Measurements from ENCODE around the gene GOLPH3. TPM values are rescaled to one million over a fixed set of nuclear protein-coding genes. Genes with fewer than 3 reads are reported as not detected.

Gene GOLPH3
- total RNA-seq, 1 donor from 2014 or later, result 68.5 TPM

- no peak overlapping the region for H3K27ac Mint-ChIP-seq (ENCODE audit: unreplicated experiment)
- no peak for DNase-seq
- H3K9me3 Mint-ChIP-seq (ENCODE audit: unreplicated experiment), result peaks cover 13% of the 10 kb centered on the region
- H3K4me1 Mint-ChIP-seq (ENCODE audit: low read depth, unreplicated experiment), result peaks cover 21% of the 10 kb centered on the region
- peaks cover 5% of the 10 kb centered on the region for H3K27me3 Mint-ChIP-seq (ENCODE audit: unreplicated experiment)
- TF ChIP-seq CTCF (IDR thresholded peaks at IDR 0.05; ENCODE audit: partially characterized antibody, unreplicated experiment), result no peak
- no peak overlapping the region for H3K4me3 Mint-ChIP-seq (ENCODE audit: unreplicated experiment)
- H3K36me3 Mint-ChIP-seq (ENCODE audit: unreplicated experiment), result no peaks in the 10 kb centered on the region
Measured at GRCh38 chr5:32098291-32098690, 75.8 kb downstream of the GOLPH3 start.

GRCh38 chr5:32096891-32097595 is 77.1 kb downstream of the GOLPH3 start:
- peak overlapping the region; percentile 24 for H3K27ac Mint-ChIP-seq (ENCODE audit: unreplicated experiment)

GRCh38 chr5:32095261-32095671 is 78.9 kb downstream of the GOLPH3 start:
- no peak for TF ChIP-seq CTCF (IDR thresholded peaks at IDR 0.05; ENCODE audit: partially characterized antibody, unreplicated experiment)
- Mint-ChIP-seq H3K27ac (ENCODE audit: unreplicated experiment) (no peak overlapping the region), H3K4me1 (ENCODE audit: low read depth, unreplicated experiment) (peaks cover 20% of the 10 kb centered on the region), H3K4me3 (ENCODE audit: unreplicated experiment) (no peak overlapping the region), H3K9me3 (ENCODE audit: unreplicated experiment) (peaks cover 12% of the 10 kb centered on the region), H3K27me3 (ENCODE audit: unreplicated experiment) (peaks cover 7% of the 10 kb centered on the region), H3K36me3 (ENCODE audit: unreplicated experiment) (no peaks in the 10 kb centered on the region)
- DNase-seq, result no peak

More at GRCh38 chr5:32096891-32097595, 77.1 kb downstream of the GOLPH3 start:
- DNase-seq, result no peak
- Mint-ChIP-seq H3K4me3 (ENCODE audit: unreplicated experiment) (no peak overlapping the region), H3K9me3 (ENCODE audit: unreplicated experiment) (peaks cover 12% of the 10 kb centered on the region), H3K4me1 (ENCODE audit: low read depth, unreplicated experiment) (peaks cover 21% of the 10 kb centered on the region), H3K36me3 (ENCODE audit: unreplicated experiment) (no peaks in the 10 kb centered on the region), H3K27me3 (ENCODE audit: unreplicated experiment) (peaks cover 7% of the 10 kb centered on the region)
- no peak for TF ChIP-seq CTCF (IDR thresholded peaks at IDR 0.05; ENCODE audit: partially characterized antibody, unreplicated experiment)

- TF ChIP-seq CTCF (IDR thresholded peaks at IDR 0.05; ENCODE audit: partially characterized antibody, unreplicated experiment), result no peak
- Mint-ChIP-seq H3K9me3 (ENCODE audit: unreplicated experiment) (peaks cover 11% of the 10 kb centered on the region), H3K27me3 (ENCODE audit: unreplicated experiment) (peaks cover 7% of the 10 kb centered on the region), H3K4me3 (ENCODE audit: unreplicated experiment) (no peak overlapping the region), H3K36me3 (ENCODE audit: unreplicated experiment) (no peaks in the 10 kb centered on the region), H3K4me1 (ENCODE audit: low read depth, unreplicated experiment) (peaks cover 18% of the 10 kb centered on the region), H3K27ac (ENCODE audit: unreplicated experiment) (no peak overlapping the region)
- DNase-seq, result no peak
Measured at GRCh38 chr5:32094691-32095090, 79.4 kb downstream of the GOLPH3 start.

All from glutamatergic neuron (in vitro differentiated cells).